Measurements from ENCODE around the gene CHID1. TPM values are rescaled to one million over a fixed set of nuclear protein-coding genes. Genes with fewer than 3 reads are reported as not detected.

CHID1 gene
- polyA plus RNA-seq, 1 donor from 2014 or later = 51.2 TPM

- Histone ChIP-seq H3K27ac (ENCODE audit: low read length) (no peak overlapping the region), H3K4me3 (ENCODE audit: low read length) (no peak overlapping the region), H3K9ac (ENCODE audit: low read length) (no peak overlapping the region), H3K4me2 (ENCODE audit: low read length) (no peak overlapping the region), H3K9me3 (ENCODE audit: low read length) (no peaks in the 10 kb centered on the region), H3F3A (ENCODE audit: insufficient read depth, low read length, poor library complexity, severe bottlenecking) (no peaks in the 10 kb centered on the region), H3K36me3 (ENCODE audit: insufficient read depth, low read length) (no peaks in the 10 kb centered on the region), H3K27me3 (ENCODE audit: insufficient read depth, low read depth, low read length) (no peaks in the 10 kb centered on the region), H2AFZ (ENCODE audit: low read depth, low read length) (no peak overlapping the region), H3K79me2 (replicated peaks; ENCODE audit: insufficient read depth, low read length) (peaks cover 16% of the 10 kb centered on the region), H3K9me2 (ENCODE audit: insufficient read depth, low read length) (no peaks in the 10 kb centered on the region), H4K20me1 (ENCODE audit: insufficient read depth) (peaks cover 4% of the 10 kb centered on the region)
- TF ChIP-seq TAF1 (IDR thresholded peaks at IDR 0.05; ENCODE audit: low read depth) = no peak
- TF ChIP-seq RAD21 (conservative IDR thresholded peaks at IDR 0.05) = no peak
- no peak for TF ChIP-seq POLR2AphosphoS5 (IDR thresholded peaks at IDR 0.05)
- no peak for TF ChIP-seq EP300 (conservative IDR thresholded peaks at IDR 0.05; ENCODE audit: poor library complexity, severe bottlenecking)
- TF ChIP-seq MXI1 (conservative IDR thresholded peaks at IDR 0.05; ENCODE audit: poor library complexity, severe bottlenecking) = no peak
- no peak for TF ChIP-seq REST (IDR thresholded peaks at IDR 0.05; ENCODE audit: borderline replicate concordance)
- TF ChIP-seq SMC3 (conservative IDR thresholded peaks at IDR 0.05; ENCODE audit: poor library complexity) = no peak
- no peak for TF ChIP-seq EZH2 (IDR thresholded peaks at IDR 0.05; ENCODE audit: borderline replicate concordance, insufficient read depth, low read length, poor library complexity, severe bottlenecking)
- no peak for TF ChIP-seq CTCF (IDR thresholded peaks at IDR 0.05; ENCODE audit: poor library complexity, severe bottlenecking)
Measured at GRCh38 chr11:959027-959426, 48.4 kb upstream of the CHID1 start.

- no peaks in the 10 kb centered on the region for H3K36me3 ChIP-seq (ENCODE audit: insufficient read depth, low read length)
- H3K79me2 ChIP-seq (replicated peaks; ENCODE audit: insufficient read depth, low read length) = peaks cover 16% of the 10 kb centered on the region
Measured at GRCh38 chr11:958101-958500, 47.5 kb upstream of the CHID1 start.

More at GRCh38 chr11:958101-958500, 47.5 kb upstream of the CHID1 start:
- Histone ChIP-seq H3K9ac (ENCODE audit: low read length) (no peak overlapping the region), H3K4me2 (ENCODE audit: low read length) (no peak overlapping the region), H3F3A (ENCODE audit: insufficient read depth, low read length, poor library complexity, severe bottlenecking) (no peaks in the 10 kb centered on the region), H3K27ac (ENCODE audit: low read length) (no peak overlapping the region), H4K20me1 (ENCODE audit: insufficient read depth) (peaks cover 4% of the 10 kb centered on the region), H3K9me3 (ENCODE audit: low read length) (no peaks in the 10 kb centered on the region), H2AFZ (ENCODE audit: low read depth, low read length) (no peak overlapping the region), H3K27me3 (ENCODE audit: insufficient read depth, low read depth, low read length) (no peaks in the 10 kb centered on the region), H3K9me2 (ENCODE audit: insufficient read depth, low read length) (no peaks in the 10 kb centered on the region), H3K4me3 (ENCODE audit: low read length) (no peak overlapping the region)
- TF ChIP-seq SMC3 (conservative IDR thresholded peaks at IDR 0.05; ENCODE audit: poor library complexity) (no peak), CTCF (IDR thresholded peaks at IDR 0.05; ENCODE audit: poor library complexity, severe bottlenecking) (no peak), POLR2AphosphoS5 (IDR thresholded peaks at IDR 0.05) (no peak), EZH2 (IDR thresholded peaks at IDR 0.05; ENCODE audit: borderline replicate concordance, insufficient read depth, low read length, poor library complexity, severe bottlenecking) (no peak), RAD21 (conservative IDR thresholded peaks at IDR 0.05) (no peak), MXI1 (conservative IDR thresholded peaks at IDR 0.05; ENCODE audit: poor library complexity, severe bottlenecking) (no peak), TAF1 (IDR thresholded peaks at IDR 0.05; ENCODE audit: low read depth) (no peak)

Data from neural cell (in vitro differentiated cells).